Measurements from ENCODE around the gene MUC5AC.

The MUC5AC gene

DNA sequence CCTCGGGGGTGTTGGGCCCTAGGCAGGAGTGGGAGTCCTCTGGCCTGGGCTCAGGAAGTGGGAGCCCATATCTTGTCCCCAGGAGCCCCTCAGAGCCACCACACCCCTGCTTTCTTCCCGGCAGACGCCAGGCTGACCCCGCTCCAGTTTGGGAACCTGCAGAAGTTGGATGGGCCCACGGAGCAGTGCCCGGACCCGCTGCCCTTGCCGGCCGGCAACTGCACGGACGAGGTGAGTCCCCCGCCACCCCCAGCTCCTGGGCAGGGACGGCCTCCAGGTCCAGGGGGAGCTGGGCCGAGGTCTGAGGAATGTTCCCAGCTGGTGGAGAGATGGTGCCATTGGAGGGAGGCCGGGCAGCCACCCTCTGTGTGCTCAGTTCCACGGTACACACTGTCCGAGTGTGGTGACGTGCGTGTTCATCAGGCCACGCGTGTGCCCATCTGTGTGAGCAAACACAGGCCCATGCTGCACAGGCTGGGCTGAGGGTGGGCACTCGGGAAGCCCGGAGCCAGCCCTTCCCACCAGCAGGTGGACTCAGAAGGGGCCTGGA, 69.9 kb downstream of the MUC5AC start:
- no peak for DNase-seq

DNA sequence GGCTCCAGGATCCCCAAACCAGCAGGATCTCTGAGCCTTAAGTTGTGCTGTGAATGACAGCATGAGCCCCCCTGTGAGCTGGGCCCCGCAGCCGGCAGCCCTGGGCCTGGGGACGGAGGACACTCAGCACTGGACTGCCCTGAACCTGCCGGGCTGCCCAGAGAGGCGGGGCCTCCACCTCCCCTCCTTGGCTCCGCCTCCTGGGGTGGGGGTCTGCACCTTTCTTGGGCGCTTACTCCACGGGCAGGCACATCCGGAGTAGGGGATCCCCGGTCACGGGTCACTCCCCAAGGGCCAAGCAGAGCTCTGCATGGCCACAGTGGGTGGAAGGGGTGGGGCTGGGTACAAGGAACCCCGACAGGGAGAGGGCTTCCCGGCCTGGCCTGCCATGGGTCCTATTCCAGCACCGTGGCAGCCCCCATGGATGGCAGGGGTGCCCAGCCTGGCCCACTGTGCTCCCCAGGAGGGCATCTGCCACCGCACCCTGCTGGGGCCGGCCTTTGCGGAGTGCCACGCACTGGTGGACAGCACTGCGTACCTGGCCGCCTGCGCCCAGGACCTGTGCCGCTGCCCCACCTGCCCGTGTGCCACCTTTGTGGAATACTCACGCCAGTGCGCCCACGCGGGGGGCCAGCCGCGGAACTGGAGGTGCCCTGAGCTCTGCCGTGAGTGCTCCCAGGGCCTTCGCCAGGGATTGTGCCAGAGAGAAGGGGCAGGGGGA, 70.5 kb downstream of the MUC5AC start:
- no peak for DNase-seq

DNA sequence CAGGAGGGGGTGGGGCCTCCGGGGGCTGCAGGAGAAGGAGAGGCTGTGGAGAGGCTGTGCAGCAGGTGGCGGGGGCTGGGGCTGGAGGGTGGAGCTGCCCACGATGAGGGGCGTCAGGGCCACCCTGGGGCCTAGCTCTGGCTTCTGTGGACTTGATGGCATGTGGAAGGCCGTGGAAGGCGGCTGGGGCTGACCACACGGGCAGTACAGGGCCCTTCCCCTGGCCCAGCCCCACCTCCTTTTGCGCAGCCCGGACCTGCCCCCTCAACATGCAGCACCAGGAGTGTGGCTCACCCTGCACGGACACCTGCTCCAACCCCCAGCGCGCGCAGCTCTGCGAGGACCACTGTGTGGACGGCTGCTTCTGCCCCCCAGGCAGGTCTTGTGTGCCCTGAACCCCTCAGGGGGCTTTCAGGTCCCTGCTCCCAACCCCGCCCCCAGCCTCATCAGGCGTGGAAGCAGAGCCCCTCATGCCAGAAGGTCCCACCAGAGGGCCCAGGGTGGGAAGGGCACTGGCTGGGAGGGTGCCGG, 71.2 kb downstream of the MUC5AC start:
- no peak for DNase-seq

DNA sequence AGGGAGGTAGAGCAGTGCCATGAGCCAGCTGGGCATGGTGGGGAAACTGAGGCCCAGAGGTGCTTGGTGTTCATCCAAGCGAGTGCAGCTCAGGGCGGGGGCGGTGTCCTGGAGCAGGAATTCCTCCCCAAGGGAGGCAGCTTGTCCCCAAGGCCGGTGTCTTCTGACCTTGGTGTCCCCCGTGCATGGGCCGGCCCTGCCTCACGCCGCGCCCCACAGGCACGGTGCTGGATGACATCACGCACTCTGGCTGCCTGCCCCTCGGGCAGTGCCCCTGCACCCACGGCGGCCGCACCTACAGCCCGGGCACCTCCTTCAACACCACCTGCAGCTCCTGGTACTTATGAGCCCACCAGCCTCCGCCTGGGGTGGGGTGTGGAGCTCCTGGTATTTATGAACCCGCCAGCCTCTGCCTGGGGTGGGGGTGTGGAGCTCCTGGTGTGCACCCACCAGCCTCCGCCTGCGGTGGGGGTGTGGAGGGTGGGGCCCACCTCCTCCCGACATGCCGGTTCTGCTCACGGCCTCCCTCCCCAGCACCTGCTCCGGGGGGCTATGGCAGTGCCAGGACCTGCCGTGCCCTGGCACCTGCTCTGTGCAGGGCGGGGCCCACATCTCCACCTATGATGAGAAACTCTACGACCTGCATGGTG, 71.8 kb downstream of the MUC5AC start:
- DNase-seq, result no peak

DNA sequence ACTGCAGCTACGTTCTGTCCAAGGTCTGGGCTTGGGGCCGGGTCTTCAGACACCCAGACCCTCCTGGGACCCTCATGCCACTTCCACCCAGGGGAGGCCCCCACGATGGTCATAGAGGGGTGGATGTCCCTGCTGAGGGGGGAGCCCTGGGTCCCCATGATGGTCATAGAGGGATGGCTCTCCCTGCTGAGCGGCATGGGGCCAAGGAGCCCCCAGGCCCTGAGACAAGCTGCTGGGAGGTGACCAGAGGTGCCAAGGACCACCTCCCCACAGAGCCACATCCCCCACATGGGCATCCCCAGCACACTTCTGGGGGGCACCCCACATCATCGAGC, 72.3 kb downstream of the MUC5AC start:
- no peak for DNase-seq

DNA sequence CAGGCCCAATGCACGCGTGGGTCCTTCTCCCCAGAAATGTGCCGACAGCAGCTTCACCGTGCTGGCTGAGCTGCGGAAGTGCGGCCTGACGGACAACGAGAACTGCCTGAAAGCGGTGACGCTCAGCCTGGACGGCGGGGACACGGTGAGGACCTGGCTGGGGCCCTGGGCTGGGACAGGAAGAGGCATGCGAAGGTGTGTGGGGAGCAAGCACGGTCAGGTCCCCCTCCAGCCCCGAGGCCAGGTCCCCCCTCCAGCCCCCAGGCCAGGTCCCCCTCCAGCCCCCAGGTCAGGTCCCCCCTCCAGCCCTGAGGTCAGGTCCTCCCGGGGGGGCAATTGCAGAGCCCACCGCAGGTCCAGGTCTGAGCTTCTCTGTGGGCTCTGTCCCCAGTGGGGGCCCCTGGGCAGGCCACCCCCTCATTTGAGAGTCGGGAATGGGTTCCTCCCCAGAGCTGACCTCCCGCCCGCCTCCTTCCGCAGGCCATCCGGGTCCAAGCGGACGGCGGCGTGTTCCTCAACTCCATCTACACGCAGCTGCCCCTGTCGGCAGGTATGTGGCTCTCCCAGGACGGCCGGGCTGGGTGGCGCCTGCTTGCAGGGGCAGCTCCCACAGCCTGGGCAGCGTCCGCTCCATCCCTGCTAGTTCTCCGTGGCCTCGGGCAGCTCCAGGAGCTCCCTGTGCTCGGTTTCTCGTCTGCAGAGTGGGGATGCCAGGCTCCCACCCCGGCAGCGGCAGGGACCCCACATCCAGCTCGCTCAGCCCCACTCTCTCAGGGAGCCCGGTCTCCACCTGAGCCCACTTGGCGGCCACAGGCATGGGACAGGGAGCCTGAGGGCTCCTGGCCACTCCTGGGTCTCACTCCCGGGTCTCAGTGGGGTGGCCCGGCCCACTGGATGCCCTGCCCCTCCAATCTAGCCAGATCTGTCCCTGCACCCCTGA, 73.0 kb downstream of the MUC5AC start:
- DNase-seq, result no peak

DNA sequence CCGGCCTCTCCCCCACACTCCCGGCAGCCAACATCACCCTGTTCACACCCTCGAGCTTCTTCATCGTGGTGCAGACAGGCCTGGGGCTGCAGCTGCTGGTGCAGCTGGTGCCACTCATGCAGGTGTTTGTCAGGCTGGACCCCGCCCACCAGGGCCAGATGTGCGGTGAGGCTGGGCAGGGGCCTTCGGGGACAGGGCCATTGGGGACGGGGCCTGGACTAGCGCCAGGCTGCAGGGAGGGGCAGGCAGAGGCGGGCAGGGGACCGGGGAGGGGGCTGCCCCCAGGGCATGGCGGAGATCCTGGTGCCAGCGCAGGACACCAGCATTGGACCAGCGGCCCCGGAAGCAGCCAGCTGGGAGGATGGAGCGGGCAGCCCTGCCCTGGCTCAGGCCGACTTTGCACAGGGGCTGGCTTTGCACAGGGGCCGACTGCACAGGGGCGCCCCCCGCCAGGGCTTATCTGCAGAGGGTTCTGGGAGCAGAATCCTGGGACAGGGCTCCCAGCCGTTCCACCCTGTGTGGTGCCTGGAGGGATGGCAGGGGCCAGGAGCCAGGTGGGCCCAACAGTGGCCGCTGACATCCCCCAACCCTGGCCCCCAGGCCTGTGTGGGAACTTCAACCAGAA, 73.8 kb downstream of the MUC5AC start:
- no peak for DNase-seq

DNA sequence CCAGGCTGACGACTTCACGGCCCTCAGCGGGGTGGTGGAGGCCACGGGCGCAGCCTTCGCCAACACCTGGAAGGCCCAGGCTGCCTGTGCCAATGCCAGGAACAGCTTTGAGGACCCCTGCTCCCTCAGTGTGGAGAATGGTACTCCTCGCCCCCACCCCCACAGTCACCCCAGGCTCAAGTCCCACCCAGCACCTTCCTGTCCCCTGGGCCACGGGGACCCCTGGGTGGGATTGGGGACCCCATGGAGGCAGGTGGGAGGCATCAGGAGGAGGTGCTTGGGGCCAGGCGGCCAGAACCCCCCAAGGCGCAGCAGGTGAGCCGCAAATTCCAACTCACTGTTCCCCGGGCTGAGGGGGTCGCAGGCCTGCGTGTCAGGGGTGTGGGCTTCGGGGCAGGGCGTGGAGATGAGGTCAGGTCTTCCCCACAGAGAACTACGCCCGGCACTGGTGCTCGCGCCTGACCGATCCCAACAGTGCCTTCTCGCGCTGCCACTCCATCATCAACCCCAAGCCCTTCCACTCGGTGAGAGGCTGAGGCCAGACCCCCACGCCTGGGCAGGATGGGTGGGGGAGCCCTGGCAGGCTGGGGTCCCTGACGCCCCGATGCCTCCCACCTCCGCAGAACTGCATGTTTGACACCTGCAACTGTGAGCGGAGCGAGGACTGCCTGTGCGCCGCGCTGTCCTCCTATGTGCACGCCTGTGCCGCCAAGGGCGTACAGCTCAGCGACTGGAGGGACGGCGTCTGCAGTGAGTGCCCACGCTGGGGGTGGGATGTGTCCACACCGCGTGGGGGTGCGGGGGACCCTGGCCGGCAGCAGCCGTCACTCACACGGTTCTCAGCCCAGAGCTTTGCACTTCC, 74.5 kb downstream of the MUC5AC start:
- DNase-seq, result no peak

DNA sequence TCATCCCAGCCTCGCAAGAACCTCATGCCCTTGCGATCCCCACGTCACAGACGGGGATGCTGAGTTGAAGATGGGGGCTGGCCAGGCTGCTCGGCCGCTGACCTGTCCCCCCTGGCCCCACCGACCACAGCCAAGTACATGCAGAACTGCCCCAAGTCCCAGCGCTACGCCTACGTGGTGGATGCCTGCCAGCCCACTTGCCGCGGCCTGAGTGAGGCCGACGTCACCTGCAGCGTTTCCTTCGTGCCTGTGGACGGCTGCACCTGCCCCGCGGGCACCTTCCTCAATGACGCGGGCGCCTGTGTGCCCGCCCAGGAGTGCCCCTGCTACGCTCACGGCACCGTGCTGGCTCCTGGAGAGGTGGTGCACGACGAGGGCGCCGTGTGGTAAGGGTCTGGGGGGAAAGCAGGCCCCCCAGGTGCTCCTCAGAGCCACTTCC, 75.1 kb downstream of the MUC5AC start:
- no peak for DNase-seq

DNA sequence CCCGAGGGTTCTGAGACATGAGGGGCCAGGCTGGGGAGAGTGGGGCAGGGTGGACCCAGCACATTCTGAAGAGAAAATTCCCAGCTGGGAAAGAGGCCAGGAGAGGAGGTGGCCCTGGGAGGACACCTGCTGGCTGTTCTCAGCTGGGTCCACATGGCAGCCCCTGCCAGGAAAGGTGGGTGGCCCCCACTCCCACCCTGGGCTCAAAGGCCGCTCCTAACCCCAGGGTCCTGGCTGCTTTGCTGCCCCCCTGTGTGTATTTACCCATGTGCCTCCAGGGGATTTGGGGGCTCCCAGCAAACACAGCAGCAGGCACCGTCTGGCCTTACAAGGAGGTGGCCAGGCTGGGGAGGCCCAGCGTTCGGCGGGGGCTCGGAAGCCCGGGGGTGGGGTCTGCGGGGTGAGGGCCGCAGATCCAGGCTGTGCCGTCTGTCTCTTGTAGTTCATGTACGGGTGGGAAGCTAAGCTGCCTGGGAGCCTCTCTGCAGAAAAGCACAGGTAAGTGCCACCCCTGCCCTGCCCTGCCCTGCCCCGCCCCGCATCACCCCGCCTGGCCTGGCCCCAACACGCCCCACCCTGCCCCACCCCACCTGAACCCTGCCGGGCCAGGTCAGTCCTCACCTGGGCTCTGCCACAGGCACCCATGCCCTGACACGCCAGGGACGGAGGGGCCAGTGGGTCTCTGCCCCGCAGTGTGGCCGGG, 75.7 kb downstream of the MUC5AC start:
- no peak for DNase-seq

DNA sequence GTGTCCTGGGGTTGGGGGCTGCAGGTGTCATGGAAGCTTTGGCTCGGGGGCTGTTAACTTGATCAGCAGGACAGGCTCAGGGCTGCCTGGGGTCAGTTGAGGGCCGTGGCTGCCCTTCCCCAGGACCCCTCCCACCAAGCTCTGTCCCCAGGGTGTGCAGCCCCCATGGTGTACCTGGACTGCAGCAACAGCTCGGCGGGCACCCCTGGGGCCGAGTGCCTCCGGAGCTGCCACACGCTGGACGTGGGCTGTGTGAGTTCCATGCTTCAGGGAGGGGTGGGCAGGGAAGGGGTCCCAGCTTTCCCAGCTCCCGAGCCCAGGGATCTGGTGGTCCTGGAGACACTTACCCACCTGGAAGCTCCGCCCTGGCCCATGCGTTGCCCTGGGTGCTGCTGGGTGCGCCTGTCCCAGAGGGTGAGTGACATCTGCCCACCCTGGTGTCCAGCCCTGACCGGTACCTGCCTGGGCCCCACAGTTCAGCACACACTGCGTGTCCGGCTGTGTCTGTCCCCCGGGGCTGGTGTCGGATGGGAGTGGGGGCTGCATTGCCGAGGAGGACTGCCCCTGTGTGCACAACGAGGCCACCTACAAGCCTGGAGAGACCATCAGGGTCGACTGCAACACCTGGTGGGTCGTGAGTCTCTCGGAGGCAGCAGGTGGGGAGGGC, 76.4 kb downstream of the MUC5AC start:
- DNase-seq, result no peak

DNA sequence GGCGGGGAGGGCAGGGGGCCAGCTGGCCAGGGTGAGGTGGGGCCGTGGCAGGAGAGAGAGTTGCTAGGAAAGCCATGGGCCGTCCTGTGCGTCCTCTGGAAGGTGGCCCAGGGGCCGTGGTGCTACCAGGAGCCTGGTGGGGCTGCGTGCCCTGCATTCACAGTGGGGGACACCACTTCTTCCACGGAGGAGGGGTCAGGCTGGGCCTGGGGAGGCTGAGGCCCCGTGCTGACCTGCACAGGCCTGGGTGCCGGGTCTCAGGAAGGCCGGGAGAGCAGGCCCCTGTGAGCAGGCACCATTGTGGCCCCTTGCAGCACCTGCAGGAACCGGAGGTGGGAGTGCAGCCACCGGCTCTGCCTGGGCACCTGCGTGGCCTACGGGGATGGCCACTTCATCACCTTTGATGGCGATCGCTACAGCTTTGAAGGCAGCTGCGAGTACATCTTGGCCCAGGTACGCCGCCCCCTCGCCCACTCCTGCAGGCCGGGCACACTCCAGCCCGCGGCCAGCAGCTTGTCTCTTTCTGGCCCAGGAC, 77.1 kb downstream of the MUC5AC start:
- no peak for DNase-seq

DNA sequence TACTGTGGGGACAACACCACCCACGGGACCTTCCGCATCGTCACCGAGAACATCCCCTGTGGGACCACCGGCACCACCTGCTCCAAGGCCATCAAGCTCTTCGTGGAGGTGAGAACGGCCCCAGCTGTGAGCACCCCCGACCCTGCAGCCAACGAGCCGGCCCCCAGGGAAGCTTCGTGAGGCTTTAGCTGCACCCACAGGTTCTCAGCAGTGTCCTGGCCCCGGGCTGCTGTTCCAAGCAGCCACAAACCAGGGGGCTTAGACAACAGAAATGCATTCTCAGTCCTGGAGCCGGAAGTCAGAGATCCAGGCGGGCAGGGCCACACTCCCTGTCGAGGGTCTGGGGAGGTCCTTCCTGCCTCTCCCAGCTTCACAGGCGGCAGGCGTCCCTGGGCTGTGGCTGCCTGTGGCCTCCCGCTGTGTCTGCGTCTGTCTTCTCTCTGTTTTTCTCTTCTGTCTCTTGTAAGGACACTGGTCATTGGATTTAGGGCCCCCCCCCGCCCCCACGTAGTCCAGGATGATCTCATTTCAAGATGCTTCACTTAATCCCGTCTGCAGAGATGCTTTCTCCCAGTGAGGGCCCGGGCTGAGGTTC, 77.7 kb downstream of the MUC5AC start:
- no peak for DNase-seq

DNA sequence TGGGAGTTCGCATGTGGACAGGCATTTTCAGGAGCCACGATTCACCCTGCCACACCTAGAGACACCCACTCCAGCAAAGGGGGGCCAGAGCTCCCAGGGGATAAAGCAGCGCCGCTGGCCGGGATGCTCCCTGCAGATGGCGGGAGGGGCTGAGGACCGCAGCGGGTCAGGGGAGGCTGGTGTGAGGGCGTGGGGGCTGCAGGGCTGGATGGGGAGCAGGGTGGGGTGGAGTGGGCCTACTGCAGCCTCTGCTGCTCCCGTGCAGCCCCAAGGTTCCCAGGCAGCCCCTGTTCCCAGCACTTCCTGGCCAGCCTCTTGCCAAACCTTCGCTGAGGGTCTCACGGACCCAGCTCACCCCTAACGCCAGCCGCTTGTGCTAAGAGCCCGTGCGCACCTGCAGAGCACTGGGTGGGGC, 78.2 kb downstream of the MUC5AC start:
- DNase-seq, result no peak

DNA sequence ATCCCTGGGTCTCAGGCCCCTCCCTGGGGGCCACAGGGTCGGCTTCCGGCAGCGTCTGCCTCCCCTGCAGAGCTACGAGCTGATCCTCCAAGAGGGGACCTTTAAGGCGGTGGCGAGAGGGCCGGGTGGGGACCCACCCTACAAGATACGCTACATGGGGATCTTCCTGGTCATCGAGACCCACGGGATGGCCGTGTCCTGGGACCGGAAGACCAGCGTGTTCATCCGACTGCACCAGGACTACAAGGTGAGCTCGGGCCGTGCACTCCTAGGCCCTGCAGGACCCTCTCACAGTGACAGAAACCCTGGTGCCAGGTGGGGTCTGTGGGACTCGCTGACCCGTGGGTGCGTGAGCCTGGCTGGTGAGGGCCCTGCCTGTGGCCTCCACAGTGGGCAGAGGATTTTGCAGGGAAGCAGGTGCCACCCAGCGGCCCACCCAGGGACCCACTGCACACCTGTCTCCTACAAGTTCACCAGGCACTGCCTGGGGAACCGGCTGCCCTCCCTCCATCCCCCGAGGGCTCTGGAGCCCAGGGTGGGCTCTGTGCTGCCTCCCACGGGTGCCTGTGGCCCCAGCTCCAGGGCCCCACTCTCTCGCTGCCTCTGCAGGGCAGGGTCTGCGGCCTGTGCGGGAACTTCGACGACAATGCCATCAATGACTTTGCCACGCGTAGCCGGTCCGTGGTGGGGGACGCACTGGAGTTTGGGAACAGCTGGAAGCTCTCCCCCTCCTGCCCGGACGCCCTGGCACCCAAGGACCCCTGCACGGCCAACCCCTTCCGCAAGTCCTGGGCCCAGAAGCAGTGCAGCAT, 78.8 kb downstream of the MUC5AC start:
- no peak for DNase-seq

DNA sequence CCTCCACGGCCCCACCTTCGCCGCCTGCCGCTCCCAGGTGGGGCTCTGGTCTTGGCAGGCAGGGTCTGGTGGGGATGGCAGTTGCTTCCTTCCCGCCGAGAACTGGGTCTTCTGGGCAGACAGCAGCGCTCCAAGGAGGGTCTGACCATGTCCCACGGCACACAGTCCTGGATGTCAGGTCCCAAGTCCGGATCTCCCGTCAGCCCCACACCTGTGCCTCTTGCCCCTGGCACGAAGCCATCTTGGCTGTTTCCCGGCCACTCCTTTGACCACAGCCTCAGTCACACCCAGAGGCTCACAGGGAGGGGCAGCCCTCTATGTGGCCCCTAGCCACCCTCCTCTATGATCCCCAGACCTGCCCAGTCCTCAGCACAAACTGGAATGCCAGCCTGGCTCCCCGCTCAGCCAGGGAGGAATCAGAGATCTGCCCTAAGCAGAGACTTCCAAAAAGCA, 79.4 kb downstream of the MUC5AC start:
- no peak for DNase-seq

DNA sequence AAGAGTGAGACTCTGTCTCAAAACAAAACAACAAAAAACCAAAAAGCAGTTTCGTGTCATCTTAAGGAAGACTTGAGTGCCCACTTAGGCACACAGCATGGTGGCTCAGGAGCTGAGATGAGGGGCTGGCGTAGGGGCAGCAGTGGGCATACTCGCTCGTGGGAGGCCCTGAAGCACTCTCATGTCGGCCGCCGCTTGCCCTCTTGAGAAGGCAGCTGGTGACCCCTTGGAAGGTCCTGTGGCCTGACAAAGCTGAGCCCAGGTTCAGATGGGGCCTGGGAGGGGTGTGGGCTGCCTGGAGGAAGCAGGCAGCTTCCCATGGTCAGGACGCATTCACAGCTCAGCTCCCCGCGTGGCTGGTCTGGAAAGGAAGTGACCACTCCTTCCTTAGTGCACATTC, 80.1 kb downstream of the MUC5AC start:
- no peak for DNase-seq

DNA sequence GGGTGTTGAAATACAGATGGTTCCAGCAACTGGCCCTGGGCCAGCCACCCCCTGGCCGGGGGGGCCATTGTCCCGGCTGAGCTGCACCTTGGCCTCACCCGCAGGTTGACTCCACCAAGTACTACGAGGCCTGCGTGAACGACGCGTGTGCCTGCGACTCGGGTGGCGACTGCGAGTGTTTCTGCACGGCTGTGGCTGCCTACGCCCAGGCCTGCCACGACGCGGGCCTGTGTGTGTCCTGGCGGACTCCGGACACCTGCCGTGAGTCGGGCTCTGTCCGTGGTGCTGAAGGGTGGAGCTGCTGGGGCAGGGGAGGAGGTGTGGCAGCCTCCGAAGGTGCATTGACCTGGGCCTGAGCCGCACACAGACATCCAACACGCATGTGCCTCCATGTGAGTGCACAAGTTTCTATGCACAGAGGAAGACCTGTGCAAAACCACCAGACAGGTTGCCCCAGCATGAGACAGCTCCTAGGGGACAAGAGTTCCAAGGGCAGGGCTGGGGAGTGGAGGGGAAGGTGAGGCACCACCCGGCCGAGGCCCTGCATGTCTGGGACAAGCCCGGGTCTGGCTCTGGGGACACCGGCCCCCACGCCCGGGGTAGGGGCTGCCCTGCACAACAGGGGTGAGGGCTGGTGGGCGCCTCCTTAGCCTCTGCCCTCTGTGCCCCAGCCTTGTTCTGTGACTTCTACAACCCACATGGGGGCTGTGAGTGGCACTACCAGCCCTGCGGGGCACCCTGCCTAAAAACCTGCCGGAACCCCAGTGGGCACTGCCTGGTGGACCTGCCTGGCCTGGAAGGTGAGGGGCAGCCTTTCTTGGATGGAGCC, 81.2 kb downstream of the MUC5AC start:
- no peak for DNase-seq

Measured in cerebellar nuclear complex (tissue), 1 donor.